CD4-positive, alpha-beta T cell treated with Interleukin-15 for 4 hours (primary cell): Measurements from ENCODE around the gene FAM107A.

Experiments
- DNase-seq: peaks from one replicate; pipeline ENCODE4 v3.0.0-alpha.2; 2020; ENCODE audit warnings: low spot score

FAM107A gene, protein sequence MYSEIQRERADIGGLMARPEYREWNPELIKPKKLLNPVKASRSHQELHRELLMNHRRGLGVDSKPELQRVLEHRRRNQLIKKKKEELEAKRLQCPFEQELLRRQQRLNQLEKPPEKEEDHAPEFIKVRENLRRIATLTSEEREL

DNA sequence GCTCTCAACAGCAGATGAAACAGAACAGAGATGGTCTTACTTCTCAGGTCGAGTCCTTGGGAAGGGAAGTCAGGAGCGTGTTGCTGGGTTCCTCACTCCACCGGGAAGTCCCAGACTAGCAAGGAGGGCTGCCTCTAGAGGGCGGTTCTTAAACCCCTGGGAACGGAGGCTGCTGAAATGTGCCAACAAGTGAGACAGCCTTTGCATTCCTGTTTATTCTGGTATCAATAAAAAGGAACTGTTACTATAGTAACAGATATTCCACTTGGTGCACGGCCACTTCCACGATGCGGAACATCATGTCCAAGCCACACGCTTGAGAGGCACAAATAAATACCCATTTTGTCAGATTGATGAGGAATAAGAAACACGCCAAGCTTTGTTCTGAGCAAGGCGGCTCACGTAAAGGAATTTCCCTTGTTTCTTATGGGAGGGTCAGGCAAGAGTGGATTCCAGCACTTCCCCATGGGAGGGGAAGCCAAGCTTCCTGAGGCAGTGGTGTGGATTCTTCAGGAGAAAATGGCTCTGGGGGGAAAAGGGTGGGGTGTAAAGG is at the start of gene FAM107A:
Gene FAM107A (minus strand): TSS at position 123 of the 553 bp plus-strand sequence. CDS start 7,531 bp downstream, outside the sequence.
- no peak for DNase-seq

DNA sequence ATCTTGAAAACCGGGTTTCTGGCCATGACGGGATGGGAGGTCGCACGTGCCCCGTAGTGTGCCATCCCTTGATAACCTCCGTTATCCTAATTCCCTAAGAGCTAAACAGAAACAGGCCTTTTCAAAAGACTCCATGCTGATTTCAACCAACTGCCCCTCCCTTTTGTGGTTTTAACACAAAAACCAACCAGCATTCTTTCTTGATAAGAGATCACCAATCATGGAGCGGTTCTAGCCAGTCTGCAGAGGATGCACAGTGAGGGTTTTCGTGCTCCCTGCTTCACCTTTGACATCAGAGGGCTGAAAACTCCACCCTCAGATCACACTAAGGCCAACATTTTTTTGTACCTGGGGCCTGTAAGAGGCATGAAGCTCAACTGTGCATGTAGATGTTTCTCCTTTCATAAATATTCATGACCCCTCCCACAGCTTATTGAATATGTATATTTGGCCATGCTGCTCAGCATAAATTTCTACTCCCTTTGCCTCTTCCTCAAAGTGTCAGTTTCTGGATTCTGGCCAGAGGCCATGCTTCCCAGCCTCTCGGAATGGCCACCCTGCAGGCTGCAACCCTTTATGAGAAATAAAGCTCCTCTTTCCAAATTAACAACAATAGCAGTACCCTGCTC is 48.1 kb upstream of the FAM107A start:
- DNase-seq, result no peak

DNA sequence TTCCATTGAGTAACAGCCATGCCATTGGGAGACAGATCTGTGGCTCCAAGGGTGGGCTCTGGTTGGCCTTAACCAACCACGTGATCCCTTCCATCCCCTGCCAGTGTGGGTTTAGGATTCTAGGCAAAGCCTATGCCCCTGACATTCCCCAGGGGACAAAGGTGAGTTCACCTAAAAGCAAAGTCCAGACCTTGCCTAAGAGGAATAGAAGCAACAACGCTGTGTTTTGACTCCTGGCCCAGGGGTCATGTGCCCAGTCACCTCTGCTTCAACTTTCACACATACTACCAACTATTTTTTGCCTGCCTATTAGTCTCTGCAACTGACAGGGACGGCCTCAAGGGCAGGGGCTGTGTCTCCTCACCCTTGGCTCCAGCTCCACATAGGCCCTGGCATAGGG is 47.4 kb upstream of the FAM107A start:
- DNase-seq, result no peak

DNA sequence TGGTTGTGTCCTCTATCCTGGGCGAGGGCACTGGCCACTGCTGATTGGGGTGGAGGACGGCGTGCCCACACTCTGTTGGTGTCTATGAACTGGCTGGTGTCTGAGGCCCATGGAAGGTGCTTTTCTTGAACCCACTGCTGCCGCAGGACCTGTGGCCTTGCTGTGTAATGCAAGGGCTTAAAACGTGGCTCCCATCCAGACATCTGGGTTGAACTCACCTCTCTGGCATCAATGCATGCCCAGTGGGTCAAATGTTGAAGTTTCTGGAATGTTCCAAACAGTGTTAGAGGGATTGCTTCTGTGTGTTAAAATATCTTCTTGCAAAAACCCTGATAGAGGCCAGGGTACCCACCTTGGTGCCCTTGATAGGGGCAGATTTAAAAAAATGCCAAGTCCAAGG is 46.8 kb upstream of the FAM107A start:
- DNase-seq, result no peak

DNA sequence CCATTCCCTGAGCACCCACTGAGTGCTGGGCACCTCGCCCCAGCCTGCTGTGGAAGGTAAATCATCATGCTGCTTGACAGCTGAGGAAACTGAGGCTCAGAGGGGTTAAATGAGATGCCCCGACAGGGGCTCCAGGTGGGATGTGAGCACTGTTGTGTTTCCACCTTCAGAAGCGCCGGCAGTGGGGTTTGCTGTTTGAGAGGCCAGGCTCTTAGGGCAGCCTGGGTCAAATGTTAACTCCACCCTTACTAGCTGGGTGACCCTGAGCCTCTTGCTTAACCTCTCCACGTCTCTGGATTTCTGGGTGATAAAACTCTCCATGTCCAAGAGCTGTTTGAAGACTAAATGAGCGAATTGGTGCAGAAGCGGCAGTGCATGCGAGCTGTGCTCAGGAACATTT is 46.3 kb upstream of the FAM107A start:
- DNase-seq, result no peak

DNA sequence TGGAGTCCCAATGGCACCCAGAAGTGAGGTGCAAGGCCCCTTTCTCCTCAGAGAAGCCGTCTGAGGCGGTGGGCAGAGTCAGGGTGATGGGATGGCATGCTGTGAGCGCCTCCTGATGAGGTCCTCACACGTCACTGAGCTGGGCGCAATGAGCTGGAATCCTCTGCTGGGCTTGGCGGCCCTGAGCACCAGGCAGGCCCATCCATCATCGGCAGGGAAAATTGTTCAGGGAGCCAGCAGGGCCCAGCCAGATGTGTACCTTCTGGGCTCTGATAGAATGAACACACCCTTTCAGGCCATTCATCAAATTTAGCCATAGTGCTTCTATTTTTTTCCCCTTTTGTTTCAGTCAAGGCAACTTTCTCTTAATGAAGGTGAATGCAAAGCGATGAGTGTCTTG is 45.7 kb upstream of the FAM107A start:
- no peak for DNase-seq

DNA sequence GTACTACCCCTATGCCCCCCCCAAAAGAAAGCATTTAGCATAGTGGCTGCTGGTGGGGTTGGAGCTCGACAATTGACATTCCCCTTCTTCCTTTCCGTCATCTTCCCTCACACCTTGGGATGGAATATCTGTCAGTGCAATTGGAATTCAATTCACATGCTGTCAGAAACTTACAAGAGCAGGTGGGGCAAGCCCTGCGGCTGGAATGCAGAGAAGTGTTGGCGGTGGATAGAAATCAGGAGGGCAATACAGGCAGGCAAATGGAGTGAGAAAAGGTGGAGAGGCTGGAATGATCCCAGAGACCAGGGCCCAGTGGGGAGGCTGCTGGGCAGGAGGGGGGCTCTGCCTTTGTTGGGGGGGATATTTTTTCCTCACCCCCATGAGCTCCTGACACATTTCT is 45.2 kb upstream of the FAM107A start:
- DNase-seq, result no peak

DNA sequence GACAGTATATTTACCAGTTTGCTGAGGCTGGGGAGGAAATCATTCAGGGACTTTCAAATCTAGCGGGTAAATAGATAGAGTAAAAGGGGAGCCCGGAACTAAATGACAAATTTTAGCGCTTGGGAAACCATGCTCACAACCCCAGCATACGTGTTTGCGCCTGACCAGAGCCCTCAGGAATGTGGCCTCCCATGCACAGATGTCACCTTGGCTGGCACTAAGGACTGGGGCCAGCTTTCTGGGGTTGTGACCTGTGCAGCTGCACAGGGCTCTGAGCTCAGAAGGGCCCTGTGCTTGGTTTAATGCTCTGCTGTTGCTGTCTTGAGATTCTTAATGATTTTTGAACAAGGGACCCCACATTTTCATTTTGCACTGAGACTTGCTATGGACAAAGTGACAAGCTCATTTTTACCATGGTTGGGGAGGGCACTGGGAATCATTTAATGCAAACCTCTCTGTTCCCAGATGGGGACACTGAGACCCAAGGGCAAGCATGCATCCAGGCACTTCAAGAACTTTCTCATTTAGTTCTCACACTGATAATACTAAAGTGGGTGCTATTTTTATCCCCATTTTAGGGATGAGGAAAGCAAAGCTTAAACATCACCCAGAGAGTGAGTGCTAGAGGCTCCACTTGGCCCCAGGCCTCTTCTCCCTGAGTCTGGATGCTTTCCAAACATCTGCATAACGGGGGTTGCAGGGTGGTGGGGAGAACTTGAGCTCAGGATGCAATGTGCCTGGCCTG is 44.1 kb upstream of the FAM107A start:
- no peak for DNase-seq

DNA sequence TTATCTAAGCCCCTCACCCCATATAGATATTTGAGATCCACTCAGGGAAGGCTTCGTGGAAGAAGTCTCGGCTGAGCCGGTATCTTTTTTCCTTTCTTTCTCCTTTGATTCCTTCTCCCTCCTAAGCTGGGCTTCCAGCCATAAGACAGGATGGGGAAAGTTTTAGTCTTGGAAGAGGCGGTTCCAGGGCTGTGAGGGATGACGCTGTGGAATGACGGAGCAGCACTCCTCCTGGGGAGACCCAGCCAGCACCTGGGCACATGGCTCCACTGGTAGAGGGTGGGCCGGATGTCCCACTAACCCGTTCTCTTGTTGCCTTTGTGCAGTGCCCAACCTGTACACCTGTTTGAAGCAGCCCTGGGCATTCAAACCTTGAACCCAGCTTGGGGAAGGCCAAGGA is 43.2 kb upstream of the FAM107A start:
- DNase-seq, result no peak

DNA sequence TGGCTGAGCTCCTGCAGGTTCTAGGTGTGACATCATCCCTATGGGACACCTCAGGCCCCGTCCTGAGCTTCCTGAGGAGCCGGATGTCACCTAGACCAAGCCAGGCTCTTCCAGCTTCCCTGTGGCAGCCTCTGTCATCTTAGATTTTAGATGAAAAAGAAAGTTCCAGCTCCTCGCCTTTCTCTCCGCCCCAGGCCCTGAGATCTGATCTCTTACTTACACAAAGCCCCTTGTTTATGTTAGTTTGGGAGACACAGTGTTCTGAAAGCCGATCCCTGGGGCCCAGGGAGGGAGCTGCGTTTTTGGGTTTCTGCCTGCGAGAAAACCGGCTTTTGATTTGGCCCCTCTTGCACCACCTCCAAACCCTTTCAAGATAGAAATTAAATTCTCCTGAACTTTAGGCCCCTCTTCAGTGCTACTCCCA is 40.2 kb upstream of the FAM107A start:
- no peak for DNase-seq

DNA sequence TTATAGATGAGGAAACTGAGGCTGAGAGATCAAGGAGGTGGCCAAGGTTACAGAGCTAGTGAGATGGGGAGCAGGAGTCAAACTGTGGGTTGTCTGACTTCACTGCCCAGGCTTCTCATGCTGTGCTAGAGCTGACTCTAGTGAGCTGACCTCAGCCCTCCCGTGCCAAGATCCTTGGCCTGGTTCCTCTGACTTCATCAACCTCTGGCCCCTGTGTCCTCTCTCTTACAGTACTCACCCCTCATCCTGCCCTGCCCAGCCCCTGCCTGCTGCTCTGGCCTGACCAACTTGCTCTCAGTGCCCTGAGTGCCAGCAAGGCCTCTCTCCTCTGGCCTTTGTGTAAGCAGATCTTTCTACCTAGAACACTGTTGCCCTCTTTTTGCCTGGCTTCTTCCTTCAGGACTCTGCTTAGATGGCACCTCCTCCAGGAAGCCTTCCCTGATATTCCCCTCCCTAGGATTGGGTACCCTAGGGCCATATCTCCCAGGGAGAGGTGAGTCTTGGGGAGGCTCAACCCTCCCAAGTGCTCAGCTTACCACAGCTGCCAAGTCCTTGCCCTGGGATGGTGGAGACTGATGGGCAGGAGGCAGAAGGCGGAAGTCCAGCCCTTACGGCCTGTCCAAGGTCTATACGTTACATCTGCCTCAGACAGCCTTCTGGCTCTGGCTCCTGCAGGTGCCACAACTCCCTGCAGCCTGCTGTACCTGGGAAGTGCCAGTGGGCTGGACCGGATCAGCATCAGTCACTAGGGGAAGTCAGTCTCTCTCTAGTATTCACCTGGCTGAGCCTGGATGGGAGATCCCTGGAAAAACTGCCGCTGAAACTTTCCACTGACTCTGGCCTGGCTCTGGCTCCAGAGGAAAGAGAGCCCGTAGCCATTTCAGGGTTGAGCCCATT is 36.3 kb upstream of the FAM107A start:
- no peak for DNase-seq

DNA sequence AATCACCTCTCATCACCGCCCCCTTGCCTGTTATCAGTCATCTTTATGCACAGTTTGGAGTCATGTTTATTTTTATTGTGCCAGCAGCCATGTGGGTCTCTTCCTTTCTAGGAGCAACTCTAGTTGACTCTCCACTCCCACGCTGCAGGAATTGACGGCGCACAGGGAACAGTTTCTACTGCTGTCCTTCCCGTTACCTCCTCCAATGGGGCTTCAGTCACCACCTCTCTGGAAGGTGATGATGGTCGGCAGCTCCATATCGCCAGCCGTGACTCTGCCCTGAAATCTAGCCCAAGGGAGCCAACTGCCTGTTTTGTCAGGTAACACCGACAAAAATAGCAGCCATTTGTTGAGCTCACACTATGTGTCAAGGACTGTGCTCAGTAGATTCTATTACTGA is 35.6 kb upstream of the FAM107A start:
- DNase-seq, result no peak

DNA sequence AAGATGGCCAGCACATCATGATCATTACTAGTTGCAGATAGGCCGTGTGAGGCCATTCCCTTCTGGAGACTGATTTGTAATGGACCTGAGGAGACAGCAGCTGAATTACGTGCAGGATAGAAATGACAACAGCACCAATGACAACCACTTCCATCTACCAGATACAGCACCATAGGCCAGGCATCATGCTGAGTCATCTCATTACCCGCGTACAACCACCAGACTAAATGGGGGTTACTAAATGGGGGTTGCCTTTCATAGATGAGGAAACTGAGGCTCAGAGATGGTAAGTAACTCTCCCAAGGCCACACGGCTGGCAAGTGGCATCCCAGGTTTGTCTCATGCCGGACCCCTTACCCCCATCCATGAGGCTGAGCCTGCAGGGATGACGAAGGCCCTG is 32.8 kb upstream of the FAM107A start:
- DNase-seq, result no peak

DNA sequence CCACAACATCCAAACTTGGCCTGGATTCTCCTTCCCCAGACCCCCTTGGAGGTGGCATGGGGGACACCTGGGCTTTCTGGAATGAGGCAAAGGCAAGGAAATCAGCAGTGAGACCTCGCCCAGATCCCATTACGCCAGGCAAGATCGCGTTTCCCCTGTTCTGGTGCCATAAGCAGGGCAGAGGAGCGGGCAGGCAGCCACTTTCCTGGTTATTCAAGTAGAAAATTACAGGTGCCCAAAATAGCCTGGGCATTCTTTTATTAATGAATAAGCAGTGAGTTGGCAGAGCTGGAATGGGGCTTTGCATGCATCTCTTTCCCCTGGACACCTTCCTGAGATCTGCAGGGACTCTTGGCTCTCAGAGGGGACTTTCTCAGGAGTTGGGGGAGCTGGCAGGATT is 31.5 kb upstream of the FAM107A start:
- DNase-seq, result no peak

DNA sequence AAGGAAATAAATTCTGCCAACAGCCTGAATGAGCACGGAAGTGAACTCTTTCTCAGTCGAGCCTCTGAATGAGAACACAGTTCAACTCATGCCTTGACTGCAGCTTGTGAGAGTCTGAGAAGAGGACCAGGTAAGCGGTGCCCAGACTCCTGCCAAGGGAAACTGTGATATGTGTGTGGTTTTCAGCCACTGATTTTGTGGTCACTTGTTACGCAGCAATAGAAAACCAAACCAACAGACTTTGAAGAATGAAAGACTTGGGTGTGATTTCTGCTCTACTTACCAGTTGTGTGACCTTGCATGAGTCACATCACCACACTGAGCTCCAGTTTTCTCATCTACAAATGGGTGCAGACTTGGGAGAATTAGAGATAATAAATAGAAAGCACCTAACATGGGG is 30.6 kb upstream of the FAM107A start:
- no peak for DNase-seq

DNA sequence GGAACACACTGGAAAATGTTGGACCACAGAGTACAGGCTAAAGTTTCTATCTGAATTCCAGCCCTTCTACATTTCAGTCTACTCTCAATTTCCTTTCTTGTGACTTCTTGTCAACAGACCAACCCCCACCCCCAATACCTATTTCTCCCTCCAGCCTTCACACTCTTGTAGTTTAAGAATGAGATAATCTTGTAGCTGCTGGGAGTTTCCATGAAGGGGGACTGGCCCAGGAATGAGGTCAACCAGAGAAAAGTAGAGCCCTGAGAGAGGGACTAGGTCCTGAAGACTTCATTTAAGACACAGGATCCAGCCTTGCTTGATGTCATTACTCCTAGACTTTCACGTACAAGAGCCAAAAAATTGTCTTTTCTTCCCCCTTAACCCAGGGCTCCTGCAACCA is 29.5 kb upstream of the FAM107A start:
- DNase-seq, result no peak

DNA sequence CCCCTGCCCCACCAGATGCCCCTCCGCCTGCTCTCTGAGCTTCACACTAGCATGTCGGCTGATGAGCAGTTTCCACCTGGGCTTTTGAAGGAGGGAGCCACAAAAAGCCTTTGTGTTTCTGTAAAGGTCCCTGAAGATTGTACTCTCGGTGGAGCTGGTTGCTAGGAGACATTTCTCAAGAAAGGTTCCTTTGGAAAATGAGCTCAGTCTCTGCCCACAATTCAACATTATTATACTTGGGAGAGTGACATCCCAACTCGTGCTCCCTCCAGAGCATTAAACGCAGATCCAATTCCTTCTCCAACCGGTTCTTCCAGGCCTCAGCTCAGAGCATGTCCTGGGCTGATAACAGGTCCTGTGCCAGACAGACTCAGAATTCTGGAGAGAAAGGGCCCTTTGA is 26.8 kb upstream of the FAM107A start:
- no peak for DNase-seq

DNA sequence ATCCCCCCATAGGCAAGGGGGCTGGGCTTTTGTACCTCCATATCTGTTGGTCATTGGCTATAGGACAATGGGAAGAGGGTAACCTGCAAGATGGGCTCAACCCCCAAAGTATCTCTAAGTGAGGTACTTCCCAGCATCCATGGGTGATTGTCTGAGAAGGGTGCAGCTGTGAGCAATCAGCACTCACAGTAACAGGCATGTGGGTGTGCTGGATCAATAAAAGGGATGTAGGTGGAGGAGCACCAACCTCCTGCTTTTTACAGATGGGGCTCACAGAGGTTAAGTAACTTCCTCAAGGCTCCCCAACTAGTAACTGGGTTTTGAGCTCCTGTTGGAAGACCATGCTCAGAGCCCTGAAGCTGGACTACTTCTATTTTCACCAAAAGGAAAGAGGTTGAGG is 26.4 kb upstream of the FAM107A start:
- no peak for DNase-seq

DNA sequence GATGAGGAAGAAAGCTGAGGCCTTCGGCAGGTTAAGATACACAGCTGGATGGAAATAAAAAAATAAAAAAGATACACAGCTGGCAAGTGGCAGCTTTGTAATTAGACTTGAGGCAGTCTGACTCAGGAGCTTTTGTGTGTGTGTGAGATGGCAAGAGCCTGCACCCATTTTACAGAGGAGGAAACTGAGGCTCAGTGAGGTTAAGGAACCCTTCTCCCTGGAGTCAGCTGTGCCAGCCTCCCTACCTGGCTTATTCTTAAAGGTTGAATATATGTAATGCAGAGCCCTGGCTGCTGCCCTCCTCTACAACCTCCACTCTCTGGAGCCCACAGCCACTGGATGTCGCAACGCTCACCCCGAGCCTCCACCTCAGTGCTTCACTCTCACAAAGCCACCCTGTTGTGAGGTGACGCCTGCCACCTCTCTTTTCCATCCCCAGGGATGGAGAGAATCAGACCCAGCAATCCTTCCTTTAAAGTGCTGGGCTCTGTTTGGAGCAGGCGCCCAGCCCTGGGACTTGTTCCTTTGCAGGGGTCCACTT is 20.6 kb upstream of the FAM107A start:
- no peak for DNase-seq

DNA sequence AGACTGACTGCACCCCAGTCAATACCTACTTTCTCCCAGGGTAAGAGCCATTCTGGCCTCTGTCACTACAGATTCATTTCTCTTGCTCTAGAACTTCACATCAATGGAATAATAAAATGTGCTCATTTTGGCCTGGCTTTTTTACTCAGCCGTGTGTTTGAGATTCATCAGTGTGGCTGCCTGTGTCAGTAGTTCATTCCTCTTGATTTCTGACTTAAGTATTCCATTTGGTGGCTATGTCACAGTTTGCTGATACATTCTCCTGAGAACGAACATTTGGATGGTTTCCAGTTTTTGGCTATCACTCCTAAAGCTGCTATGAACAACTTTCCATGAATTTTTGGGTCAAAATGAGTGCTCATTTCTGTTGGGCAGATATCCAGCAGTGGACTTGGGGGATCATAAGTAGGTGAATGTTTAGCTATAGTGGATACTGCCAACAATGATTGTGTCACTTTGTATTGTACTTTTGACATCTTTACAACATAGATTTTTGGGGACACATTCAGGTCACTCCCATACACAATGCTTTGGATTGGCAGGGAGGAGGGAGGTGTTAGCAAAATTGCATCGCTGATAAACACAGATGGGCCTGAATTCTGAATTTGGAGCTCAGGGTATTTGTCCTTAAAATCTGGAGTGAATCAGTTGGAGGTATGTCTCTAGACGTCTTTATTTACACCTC is 19.8 kb upstream of the FAM107A start:
- no peak for DNase-seq

DNA sequence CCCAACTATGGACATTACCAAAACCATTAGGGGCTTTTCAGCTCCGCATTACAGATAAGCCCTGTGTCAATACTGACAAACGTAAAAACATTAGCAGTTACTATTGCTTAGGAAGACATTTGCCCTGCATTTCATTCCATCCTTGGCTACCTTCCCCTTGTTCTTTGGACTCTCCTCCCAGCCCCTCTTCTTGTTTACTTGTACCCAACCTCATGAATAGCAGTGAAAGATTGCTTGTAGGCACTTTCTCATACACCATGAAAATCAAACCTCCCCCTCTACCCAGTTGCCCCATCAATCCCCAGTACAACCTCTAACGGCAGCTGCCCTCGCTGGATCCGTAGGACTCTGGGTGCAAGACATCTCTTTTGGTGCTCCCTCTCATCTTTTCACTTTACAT is 16.9 kb upstream of the FAM107A start:
- DNase-seq, result no peak
